DND-41 (cell line): ENCODE data around the gene CKAP2L.

Experiments used
- EZH2 ChIP-seq: IDR thresholded peaks from 3 replicates; pipeline ENCODE4 v1.6.1; 2012; ENCODE audit warnings: borderline replicate concordance, low read depth, mild to moderate bottlenecking, moderate library complexity, low read length, inconsistent platforms; ENCODE audit not compliant: severe bottlenecking
- TF ChIP-seq, protein P1 (sequence below): IDR thresholded peaks from 2 replicates; pipeline ENCODE4 v1.5.1; 2012; ENCODE audit warnings: borderline replicate concordance, low read length, moderate library complexity, mild to moderate bottlenecking; ENCODE audit not compliant: poor library complexity, severe bottlenecking; ENCODE audit errors: extremely low read depth

DNA sequence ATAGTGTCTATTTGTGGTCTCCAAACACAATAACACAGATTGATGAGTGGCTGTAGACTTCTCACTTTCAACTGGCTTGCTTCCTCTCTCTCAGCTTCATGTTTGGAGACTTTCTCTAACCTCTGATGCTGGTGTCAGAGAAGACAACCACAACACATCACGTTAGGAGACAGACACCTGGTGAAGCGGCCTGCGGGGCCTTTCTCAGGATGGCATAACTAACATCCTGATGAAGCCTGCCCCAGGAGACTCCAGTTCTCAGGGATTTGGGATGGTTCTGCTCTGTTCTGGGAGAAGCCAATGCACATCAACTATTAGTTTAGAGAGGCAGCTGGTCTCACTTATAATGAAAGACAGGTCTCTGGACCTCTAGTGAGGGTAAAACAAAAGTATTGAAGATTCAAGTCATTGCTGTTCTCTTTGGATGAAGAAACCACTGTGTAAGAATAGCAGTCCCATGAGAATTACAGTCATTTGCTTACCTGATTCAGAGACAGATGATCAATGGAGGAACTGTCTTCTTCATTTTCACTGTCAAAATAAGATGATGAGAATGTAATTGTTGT lies 17.9 kb upstream of the CKAP2L start:
- TF ChIP-seq, protein P1, sequence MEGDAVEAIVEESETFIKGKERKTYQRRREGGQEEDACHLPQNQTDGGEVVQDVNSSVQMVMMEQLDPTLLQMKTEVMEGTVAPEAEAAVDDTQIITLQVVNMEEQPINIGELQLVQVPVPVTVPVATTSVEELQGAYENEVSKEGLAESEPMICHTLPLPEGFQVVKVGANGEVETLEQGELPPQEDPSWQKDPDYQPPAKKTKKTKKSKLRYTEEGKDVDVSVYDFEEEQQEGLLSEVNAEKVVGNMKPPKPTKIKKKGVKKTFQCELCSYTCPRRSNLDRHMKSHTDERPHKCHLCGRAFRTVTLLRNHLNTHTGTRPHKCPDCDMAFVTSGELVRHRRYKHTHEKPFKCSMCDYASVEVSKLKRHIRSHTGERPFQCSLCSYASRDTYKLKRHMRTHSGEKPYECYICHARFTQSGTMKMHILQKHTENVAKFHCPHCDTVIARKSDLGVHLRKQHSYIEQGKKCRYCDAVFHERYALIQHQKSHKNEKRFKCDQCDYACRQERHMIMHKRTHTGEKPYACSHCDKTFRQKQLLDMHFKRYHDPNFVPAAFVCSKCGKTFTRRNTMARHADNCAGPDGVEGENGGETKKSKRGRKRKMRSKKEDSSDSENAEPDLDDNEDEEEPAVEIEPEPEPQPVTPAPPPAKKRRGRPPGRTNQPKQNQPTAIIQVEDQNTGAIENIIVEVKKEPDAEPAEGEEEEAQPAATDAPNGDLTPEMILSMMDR: no peak
- TF ChIP-seq EZH2: no peak
